Measurements from ENCODE around the gene MGARP. TPM values are rescaled to one million over a fixed set of nuclear protein-coding genes. Genes with fewer than 3 reads are reported as not detected.

The MGARP gene
- total and polyA plus RNA-seq, 9 of the 15 experiments (the other 6 are each of a cell fraction or from before 2014, with no cell fraction given): 0.11 to 0.45 (median 0.23) TPM; not detected in 4

DNA sequence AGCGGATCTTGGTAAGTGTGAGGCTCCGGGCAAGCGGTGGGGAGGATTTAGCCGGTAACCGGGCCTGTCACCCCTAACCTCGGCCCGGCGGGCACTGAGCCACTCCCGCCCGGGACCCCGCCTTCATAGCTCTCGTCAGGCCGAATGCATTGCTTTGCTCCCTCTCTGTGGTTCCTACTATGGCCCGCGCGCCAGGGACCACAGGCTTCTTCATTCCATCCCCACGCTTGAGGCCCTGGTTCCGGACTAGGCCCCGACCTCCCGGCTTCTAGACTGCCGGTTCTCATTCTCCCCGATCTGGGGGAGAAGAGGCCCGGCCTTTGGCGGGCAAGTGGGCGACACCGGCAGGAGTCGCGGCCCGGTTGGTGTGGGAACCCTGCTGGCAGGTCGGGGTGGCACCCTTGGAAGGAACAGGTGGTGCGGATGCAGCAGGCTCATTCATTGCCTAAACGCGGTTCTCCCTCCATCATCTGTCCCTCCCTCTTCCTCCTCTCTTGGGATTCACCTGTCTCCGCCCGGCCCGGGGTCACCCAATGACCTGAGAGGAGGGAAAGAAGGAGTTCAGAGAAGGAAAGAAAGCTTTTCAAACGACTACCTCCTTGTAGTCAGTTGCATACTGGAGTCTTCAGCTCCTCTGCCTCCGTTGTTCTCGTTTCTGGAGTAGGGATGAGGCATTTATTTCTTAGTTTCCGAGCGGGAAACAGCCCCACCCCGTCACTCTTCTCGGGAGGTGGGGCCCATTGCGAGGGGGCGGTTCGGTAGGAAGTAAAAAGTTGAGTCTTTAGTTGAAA lies 22.0 kb upstream of the MGARP start, which contains the start of gene NDUFC1 (continued):
- TF ChIP-seq E2F1 (CRISPR knock-in tag; IDR thresholded peaks at IDR 0.05) (0 out of 2 replicates have a peak, but pooled peaks have one; percentile 6), KDM4B (IDR thresholded peaks at IDR 0.05; ENCODE audit: borderline replicate concordance in 2 of 2, low read depth in 1 of 2) (no peak), ZNF274 (IDR thresholded peaks at IDR 0.05; ENCODE audit: borderline replicate concordance, low read depth, low read length) (no peak), RNF2 (IDR thresholded peaks at IDR 0.05) (no peak), XRCC4 (IDR thresholded peaks at IDR 0.05; ENCODE audit: extremely low read depth, insufficient read depth, insufficient read length) (no peak), SP2 (IDR thresholded peaks at IDR 0.05; ENCODE audit: extremely low read depth, low read depth, low read length, poor library complexity, severe bottlenecking) (no peak), ZNF280B (CRISPR knock-in tag; IDR thresholded peaks at IDR 0.05) (no peak), NR2F6 (CRISPR knock-in tag; IDR thresholded peaks at IDR 0.05) (no peak), ILF3 (IDR thresholded peaks at IDR 0.05; ENCODE audit: borderline replicate concordance) (no peak), SREBF2 (CRISPR knock-in tag; IDR thresholded peaks at IDR 0.05) (no peak), KLF16 (IDR thresholded peaks at IDR 0.05) (no peak), HLTF (IDR thresholded peaks at IDR 0.05) (no peak)
- TF ChIP-seq, protein P1, sequence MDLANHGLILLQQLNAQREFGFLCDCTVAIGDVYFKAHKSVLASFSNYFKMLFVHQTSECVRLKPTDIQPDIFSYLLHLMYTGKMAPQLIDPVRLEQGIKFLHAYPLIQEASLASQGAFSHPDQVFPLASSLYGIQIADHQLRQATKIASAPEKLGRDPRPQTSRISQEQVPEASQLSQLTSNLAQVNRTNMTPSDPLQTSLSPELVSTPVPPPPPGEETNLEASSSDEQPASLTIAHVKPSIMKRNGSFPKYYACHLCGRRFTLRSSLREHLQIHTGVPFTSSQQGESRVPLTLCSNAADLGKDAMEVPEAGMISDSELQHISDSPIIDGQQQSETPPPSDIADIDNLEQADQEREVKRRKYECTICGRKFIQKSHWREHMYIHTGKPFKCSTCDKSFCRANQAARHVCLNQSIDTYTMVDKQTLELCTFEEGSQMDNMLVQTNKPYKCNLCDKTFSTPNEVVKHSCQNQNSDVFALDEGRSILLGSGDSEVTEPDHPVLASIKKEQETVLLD (IDR thresholded peaks at IDR 0.05): no peak

Data from K562 (cell line).